Measurements from ENCODE around the gene PCCB. TPM values are rescaled to one million over a fixed set of nuclear protein-coding genes. Genes with fewer than 3 reads are reported as not detected.

The PCCB gene
- total RNA-seq, 2 donors from 2014 or later, result 54.9 to 65.1 TPM

GRCh38 chr3:136346486-136346885 lies 96.3 kb downstream of the PCCB start:
- Histone ChIP-seq H3K4me1 (ENCODE audit: control insufficient read depth, insufficient read depth, low read length) (no peaks in the 10 kb centered on the region), H3K27ac (ENCODE audit: low read depth, low read length) (no peak overlapping the region), H3K27me3 (ENCODE audit: control insufficient read depth, insufficient read depth, low read length, poor library complexity, severe bottlenecking) (no peaks in the 10 kb centered on the region), H3K9ac (ENCODE audit: extremely low read depth, low read length, poor library complexity, severe bottlenecking) (no peak overlapping the region), H3K36me3 (ENCODE audit: control insufficient read depth, insufficient read depth, low read length) (peaks cover 32% of the 10 kb centered on the region), H3K9me3 (ENCODE audit: control insufficient read depth, low read length) (no peaks in the 10 kb centered on the region), H3K4me3 (ENCODE audit: low read length) (no peak overlapping the region)
- no peak overlapping the region for H3K27ac Mint-ChIP-seq
- TF ChIP-seq, protein P1, sequence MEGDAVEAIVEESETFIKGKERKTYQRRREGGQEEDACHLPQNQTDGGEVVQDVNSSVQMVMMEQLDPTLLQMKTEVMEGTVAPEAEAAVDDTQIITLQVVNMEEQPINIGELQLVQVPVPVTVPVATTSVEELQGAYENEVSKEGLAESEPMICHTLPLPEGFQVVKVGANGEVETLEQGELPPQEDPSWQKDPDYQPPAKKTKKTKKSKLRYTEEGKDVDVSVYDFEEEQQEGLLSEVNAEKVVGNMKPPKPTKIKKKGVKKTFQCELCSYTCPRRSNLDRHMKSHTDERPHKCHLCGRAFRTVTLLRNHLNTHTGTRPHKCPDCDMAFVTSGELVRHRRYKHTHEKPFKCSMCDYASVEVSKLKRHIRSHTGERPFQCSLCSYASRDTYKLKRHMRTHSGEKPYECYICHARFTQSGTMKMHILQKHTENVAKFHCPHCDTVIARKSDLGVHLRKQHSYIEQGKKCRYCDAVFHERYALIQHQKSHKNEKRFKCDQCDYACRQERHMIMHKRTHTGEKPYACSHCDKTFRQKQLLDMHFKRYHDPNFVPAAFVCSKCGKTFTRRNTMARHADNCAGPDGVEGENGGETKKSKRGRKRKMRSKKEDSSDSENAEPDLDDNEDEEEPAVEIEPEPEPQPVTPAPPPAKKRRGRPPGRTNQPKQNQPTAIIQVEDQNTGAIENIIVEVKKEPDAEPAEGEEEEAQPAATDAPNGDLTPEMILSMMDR (conservative IDR thresholded peaks at IDR 0.05), result no peak
- peaks cover 2% of the 10 kb centered on the region for H3K4me1 Mint-ChIP-seq
- no peaks in the 10 kb centered on the region for H3K27me3 Mint-ChIP-seq (ENCODE audit: insufficient read depth)
- peaks cover 16% of the 10 kb centered on the region for H3K36me3 Mint-ChIP-seq (ENCODE audit: low read depth)
- 90% methylated on average over 3 to 5 of the region's 5 CpGs for WGBS, 2 experiments (ENCODE audit: insufficient coverage in 1 of 2, insufficient read length in 1 of 2)
- DNase-seq, result no peak
- H3K9me3 Mint-ChIP-seq, result no peaks in the 10 kb centered on the region
- no peak overlapping the region for H3K4me3 Mint-ChIP-seq

- H3K27ac Mint-ChIP-seq, result no peak overlapping the region
- Histone ChIP-seq H3K4me3 (ENCODE audit: low read length) (no peak overlapping the region), H3K27me3 (ENCODE audit: control insufficient read depth, insufficient read depth, low read length, poor library complexity, severe bottlenecking) (no peaks in the 10 kb centered on the region), H3K9me3 (ENCODE audit: control insufficient read depth, low read length) (no peaks in the 10 kb centered on the region), H3K36me3 (ENCODE audit: control insufficient read depth, insufficient read depth, low read length) (peaks cover 29% of the 10 kb centered on the region), H3K27ac (ENCODE audit: low read depth, low read length) (no peak overlapping the region), H3K9ac (ENCODE audit: extremely low read depth, low read length, poor library complexity, severe bottlenecking) (no peak overlapping the region), H3K4me1 (ENCODE audit: control insufficient read depth, insufficient read depth, low read length) (no peaks in the 10 kb centered on the region)
- no peak for DNase-seq
- no peaks in the 10 kb centered on the region for H3K9me3 Mint-ChIP-seq
- H3K36me3 Mint-ChIP-seq (ENCODE audit: low read depth), result peaks cover 10% of the 10 kb centered on the region
- H3K27me3 Mint-ChIP-seq (ENCODE audit: insufficient read depth), result no peaks in the 10 kb centered on the region
- no peak overlapping the region for H3K4me3 Mint-ChIP-seq
- peaks cover 16% of the 10 kb centered on the region for H3K4me1 Mint-ChIP-seq
- TF ChIP-seq, protein P1 (conservative IDR thresholded peaks at IDR 0.05), result no peak
- WGBS, 2 experiments (ENCODE audit: insufficient coverage in 1 of 2, insufficient read length in 1 of 2), result 95% methylated on average over 1 of the region's 1 CpG; no CpG with 5 or more reads in 1 of the 2 experiments
Measured at GRCh38 chr3:136350132-136350531, 100.0 kb downstream of the PCCB start.

- no peak overlapping the region for H3K27ac Mint-ChIP-seq
- Histone ChIP-seq H3K27me3 (ENCODE audit: control insufficient read depth, insufficient read depth, low read length, poor library complexity, severe bottlenecking) (no peaks in the 10 kb centered on the region), H3K27ac (ENCODE audit: low read depth, low read length) (no peak overlapping the region), H3K4me1 (ENCODE audit: control insufficient read depth, insufficient read depth, low read length) (no peaks in the 10 kb centered on the region), H3K9me3 (ENCODE audit: control insufficient read depth, low read length) (peaks cover 2% of the 10 kb centered on the region), H3K9ac (ENCODE audit: extremely low read depth, low read length, poor library complexity, severe bottlenecking) (no peak overlapping the region), H3K4me3 (ENCODE audit: low read length) (no peak overlapping the region), H3K36me3 (ENCODE audit: control insufficient read depth, insufficient read depth, low read length) (peaks cover 27% of the 10 kb centered on the region)
- H3K4me1 Mint-ChIP-seq, result peaks cover 16% of the 10 kb centered on the region
- DNase-seq, result no peak
- no peaks in the 10 kb centered on the region for H3K27me3 Mint-ChIP-seq (ENCODE audit: insufficient read depth)
- TF ChIP-seq, protein P1 (conservative IDR thresholded peaks at IDR 0.05), result no peak
- peaks cover 14% of the 10 kb centered on the region for H3K36me3 Mint-ChIP-seq (ENCODE audit: low read depth)
- H3K9me3 Mint-ChIP-seq, result peaks cover 3% of the 10 kb centered on the region
- 100% methylated on average over 2 of the region's 2 CpGs; no CpG with 5 or more reads in 1 of the 2 experiments for WGBS, 2 experiments (ENCODE audit: insufficient coverage in 1 of 2, insufficient read length in 1 of 2)
- H3K4me3 Mint-ChIP-seq, result no peak overlapping the region
Measured at GRCh38 chr3:136350557-136350956, 100.4 kb downstream of the PCCB start.

Measured in endodermal cell (in vitro differentiated cells).